GM23248 (cell line): Measurements from ENCODE around the gene ACO2.

ENCODE experiments used
- EZH2 ChIP-seq: fragments of 200-600 bp; sonication (generic); IDR thresholded peaks from 2 replicates; pipeline ENCODE4 v1.6.1; 2018; ENCODE audit warnings: antibody characterized with exemption, mild to moderate bottlenecking; ENCODE audit not compliant: insufficient read depth, poor library complexity, severe bottlenecking
- EZH2phosphoT487 ChIP-seq: fragments of 200-600 bp; sonication (generic); IDR thresholded peaks from 2 replicates; pipeline ENCODE4 v1.6.1; 2018; ENCODE audit warnings: antibody characterized with exemption, moderate library complexity, mild to moderate bottlenecking, low read depth; ENCODE audit not compliant: insufficient read depth

GRCh38 chr22:41544671-41545476, 76.0 kb downstream of the ACO2 start:
- TF ChIP-seq EZH2, result no peak
- TF ChIP-seq EZH2phosphoT487, result no peak
